Endometrial microvascular endothelial cells (primary cell): ENCODE measurements around the gene NAA80. TPM values are rescaled to one million over a fixed set of nuclear protein-coding genes. Genes with fewer than 3 reads are reported as not detected.
"Not testable (repeated sequence)": the region's sequence is repeated elsewhere in the genome, so short reads cannot be mapped to it uniquely, and the experiment has no call there.

Experiments used
- in situ Hi-C: cut with HindIII; loops from 2 replicates; pipeline ENCODE4 v1.10.0; 2017; ENCODE audit warnings: low sequenced_read_pairs, low pct_unique_long_range_greater_than_20kb; ENCODE audit errors: inconsistent ontology term
- total RNA-seq: library from RNA; depleted of rRNA; stranded (reverse); fragments of >200 nt; gene quantifications from one replicate; pipeline ENCODE4 v1.2.3, GENCODE V29; 2015; ENCODE audit errors: inconsistent ontology term

NAA80 gene
- total RNA-seq, 1 donor from 2014 or later = 11.2 TPM

- in situ Hi-C loops = no loop called here
These were observed 3.4 kb downstream of the NAA80 start for GRCh38 chr3:50295553-50296431.

GRCh38 chr3:50294492-50295403 is 4.5 kb downstream of the NAA80 start:
- in situ Hi-C loops = no loop called here

GRCh38 chr3:50294089-50294488 is 5.1 kb downstream of the NAA80 start:
- in situ Hi-C loops = no loop called here

- in situ Hi-C loops = no loop called here
These were observed 6.0 kb downstream of the NAA80 start for GRCh38 chr3:50293079-50293801.

GRCh38 chr3:50292159-50293078 is 6.8 kb downstream of the NAA80 start, which contains the start of gene IFRD2:
Gene IFRD2, minus strand, starts transcription at chr3:50292429. Its CDS starts 155 bp downstream, at chr3:50292274.
- in situ Hi-C loops = no loop called here

GRCh38 chr3:50290161-50290641 is 9.0 kb downstream of the NAA80 start:
- in situ Hi-C loops = no loop called here

- in situ Hi-C loops = no loop called here
These were observed 10.1 kb downstream of the NAA80 start for GRCh38 chr3:50289130-50289529.

GRCh38 chr3:50288387-50289007 is 10.7 kb downstream of the NAA80 start:
- in situ Hi-C loops = no loop called here

DNA sequence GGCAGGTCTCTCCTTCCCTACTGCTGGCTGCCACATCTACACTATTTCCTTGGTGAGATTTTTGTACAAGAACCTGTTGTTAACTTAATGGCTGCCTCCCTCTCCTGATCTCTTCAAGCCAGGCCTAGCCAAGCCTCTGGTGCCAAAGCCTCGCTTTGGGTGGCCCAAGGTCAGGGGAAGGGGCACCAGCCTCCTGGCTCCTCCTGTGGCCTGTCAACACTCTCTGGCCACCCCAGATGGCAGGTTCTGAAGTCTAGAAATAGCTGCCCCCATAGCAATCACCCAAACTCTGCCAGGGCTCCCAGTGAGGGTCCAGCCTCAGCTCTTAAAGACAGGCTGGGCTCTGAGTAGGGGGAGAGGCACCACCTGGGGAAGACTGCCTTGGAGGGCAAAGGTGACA is 11.9 kb downstream of the NAA80 start:
- in situ Hi-C loops = no loop called here

DNA sequence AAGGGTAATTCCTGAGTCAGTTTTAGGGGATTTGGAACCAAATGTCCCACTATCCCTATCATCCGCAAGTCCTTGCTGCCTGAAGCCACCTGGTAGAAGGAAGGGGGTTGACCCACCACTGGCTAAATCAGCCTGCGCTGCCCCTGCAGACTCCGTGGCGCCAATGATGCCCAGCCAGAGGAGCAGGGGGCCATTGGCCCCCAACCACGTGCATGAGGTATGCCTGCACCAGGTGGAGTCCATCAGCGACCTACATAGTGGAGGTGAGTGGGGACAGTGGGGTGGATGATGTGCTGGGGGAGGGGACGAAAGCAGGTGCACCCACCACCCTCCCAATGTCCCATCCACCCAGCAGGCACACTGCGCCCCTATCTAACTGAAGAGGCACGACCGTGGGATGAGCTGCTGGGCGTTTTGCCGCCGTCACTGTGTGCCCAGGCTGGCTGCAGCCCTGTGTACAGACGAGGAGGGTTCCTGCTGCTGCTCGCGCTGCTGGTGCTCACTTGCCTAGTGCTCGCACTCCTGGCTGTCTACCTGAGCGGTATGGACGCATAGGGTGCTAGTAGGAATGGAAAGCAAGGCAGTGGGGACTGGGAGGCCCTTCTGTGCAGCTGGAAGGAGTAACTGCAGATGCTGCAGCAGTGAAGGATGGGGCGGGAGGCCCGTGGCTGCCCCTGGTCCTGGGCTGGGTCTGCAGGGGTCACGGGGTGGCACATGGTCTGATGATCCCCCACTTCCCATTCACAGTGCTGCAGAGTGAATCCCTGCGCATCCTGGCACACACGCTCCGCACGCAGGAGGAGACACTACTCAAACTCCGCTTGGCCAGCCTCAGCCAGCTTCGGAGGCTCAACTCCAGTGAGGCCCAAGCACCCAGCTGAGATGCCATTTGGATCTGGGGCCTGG is 12.6 kb downstream of the NAA80 start:
- in situ Hi-C loops = no loop called here

GRCh38 chr3:50284121-50284520 is 15.1 kb downstream of the NAA80 start:
- in situ Hi-C loops = not testable (repeated sequence)

DNA sequence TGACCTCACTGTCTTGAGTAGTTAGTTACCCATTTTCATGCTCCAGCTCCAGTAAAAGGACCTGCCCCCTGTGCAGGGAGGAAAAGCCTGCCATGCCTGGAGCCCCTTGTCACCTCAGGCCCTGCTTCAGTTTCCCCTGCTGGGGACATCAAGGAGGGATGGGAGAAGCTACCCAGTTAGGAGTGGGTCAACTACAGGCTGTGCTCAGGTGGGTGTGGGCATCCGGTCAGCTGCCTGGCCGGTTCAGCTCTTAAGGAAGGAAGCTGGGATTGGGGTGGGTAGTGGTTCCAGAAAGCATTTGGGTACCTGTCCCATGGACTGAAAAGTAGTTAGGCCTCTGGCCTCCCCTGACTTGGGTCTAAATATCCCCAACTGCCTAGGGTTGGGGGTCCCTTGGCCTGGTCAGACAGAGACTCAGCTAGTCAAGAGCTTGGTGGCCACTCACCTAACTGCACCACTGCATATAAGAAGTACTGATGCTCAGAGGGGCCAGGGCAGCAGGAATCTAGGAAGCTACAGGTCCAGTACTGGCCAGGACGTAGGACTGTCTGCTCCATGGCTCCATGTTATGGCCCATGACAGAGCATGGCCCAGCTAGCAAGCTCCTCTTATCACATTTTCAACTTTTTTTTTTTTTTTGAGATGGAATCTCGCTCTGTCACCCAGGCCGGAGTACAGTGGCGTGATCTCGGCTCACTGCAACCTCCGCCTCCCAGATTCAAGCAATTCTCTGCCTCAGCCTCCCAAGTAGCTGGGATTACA is 19.8 kb downstream of the NAA80 start:
- in situ Hi-C loops = no loop called here

- in situ Hi-C loops = no loop called here
These were observed 20.4 kb downstream of the NAA80 start, which contains the start of gene LSMEM2 for GRCh38 chr3:50278880-50279224. Gene LSMEM2, plus strand, starts transcription at chr3:50279087. Its CDS starts 27 bp downstream, at chr3:50279114.

DNA sequence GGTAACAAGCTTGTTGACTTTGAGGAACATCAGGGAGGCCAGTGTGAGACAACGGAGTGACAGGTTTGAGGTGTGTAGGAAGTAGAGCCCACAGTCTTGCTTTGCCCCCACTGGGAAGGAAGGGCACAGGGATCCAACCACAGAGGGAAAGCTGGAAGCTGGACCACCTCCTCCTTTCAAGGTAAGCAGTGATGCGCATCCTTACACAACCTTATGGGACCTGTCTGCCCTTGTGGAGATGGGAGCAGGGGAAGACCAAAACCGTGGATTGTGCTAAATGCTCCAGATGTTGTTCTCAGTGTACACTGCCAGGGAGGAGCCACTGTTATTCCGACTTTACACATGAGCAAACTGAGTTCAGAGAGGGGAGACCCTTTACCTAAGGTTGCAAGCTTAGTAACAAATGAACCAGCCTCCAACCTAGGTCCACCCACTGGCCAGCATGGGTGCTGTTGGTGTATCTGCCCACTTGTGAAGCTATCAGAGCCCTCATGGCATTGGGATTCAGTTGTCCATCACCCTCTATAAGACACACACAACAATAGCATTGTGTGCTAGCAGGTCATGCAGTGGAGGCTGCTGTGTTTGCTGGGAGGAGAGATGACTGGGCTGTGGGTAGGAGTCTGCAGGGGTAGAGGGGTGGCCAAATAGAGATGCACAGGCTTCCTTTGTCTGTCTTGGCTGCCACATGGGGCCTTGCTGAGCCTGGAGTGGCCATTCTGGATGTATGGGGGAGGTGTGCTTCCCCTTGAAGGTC is 20.9 kb downstream of the NAA80 start:
- in situ Hi-C loops = no loop called here

GRCh38 chr3:50276762-50277101 is 22.5 kb downstream of the NAA80 start:
- in situ Hi-C loops = no loop called here
